Erythroblast (primary cell): ENCODE measurements around the gene SGK1.

Source experiments
- GATA1 ChIP-seq: IDR thresholded peaks from 2 replicates; pipeline ENCODE4 v1.6.1; 2011; ENCODE audit warnings: low read depth, mild to moderate bottlenecking, control low read depth, low read length, moderate library complexity
- POLR2A ChIP-seq: IDR thresholded peaks from 2 replicates; pipeline ENCODE4 v1.6.1; 2011; ENCODE audit warnings: mild to moderate bottlenecking, low read length

DNA sequence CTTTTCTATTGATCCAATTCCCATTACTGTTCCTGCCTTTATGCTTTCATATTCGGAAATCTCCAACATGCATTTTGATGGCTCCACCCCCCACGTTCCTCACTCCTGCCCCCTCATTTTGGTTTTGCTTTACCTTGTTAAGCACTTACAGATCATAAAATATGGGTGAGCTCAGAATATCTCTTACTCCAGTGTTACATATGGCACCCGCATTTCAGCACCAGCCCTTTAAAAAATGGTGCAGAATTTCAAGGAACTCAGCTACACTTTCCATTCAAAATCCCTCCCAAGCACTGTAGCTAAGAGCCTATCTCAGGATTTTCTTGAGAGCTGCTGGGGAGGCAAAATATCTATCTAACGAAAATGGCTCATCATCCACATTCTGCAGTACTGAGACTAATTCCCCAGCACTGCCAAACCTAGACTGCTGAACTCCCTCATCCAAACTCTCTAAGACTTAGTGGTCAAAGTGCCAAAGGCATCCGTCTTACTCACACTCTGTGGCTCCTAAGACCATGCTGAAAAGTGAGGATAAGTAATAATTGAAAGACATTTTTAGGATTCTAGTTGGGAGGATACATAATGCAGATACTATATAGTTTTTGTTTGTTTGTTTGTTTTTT is 7.8 kb downstream of the SGK1 start:
- TF ChIP-seq POLR2A (no peak), GATA1 (no peak)
